H1 (cell line): Measurements from ENCODE around the gene CNGB1. TPM values are rescaled to one million over a fixed set of nuclear protein-coding genes. Genes with fewer than 3 reads are reported as not detected.

ENCODE experiments used
- ATF3 ChIP-seq: IDR thresholded peaks from 2 replicates; pipeline ENCODE4 v1.6.1; 2011; ENCODE audit warnings: low read depth, mild to moderate bottlenecking, low read length; ENCODE audit not compliant: insufficient read depth
- CHD7 ChIP-seq: fragments of 300-600 bp; sonication (generic); IDR thresholded peaks from 2 replicates; pipeline ENCODE4 v1.7.1; 2012; ENCODE audit warnings: low read length, moderate library complexity, mild to moderate bottlenecking, inconsistent platforms; ENCODE audit not compliant: insufficient replicate concordance
- HDAC2 ChIP-seq, 2 experiments: fragments of 300-600 bp in 1 of 2; sonication (generic) in 1 of 2; IDR thresholded peaks; 2 replicates each; pipeline ENCODE4 v1.6.1; 2011 to 2012; ENCODE audit warnings: low read depth in 2 of 2, low read length in 2 of 2, mild to moderate bottlenecking in 2 of 2, moderate library complexity in 2 of 2, borderline replicate concordance in 1 of 2, inconsistent platforms in 1 of 2
- KDM5A ChIP-seq: fragments of 200-600 bp; IDR thresholded peaks from 2 replicates; pipeline ENCODE4 v1.7.1; 2012; ENCODE audit warnings: mild to moderate bottlenecking, low read length, inconsistent platforms, mixed read lengths
- POLR2A ChIP-seq, 2 experiments: IDR thresholded peaks; 1 replicate in 1 of 2; 2 replicates in 1 of 2; pipeline ENCODE4 v1.6.1; 2011; ENCODE audit warnings: low read depth in 2 of 2, low read length in 2 of 2, mild to moderate bottlenecking in 2 of 2; ENCODE audit errors: control extremely low read depth in 1 of 2
- POLR2AphosphoS5 ChIP-seq: IDR thresholded peaks from 2 replicates; pipeline ENCODE4 v1.6.1; 2011; ENCODE audit warnings: low read depth, low read length
- RBBP5 ChIP-seq: IDR thresholded peaks from 2 replicates; pipeline ENCODE4 v1.7.1; 2012; ENCODE audit warnings: low read depth, mild to moderate bottlenecking, inconsistent platforms, low read length, moderate library complexity, borderline replicate concordance
- SAP30 ChIP-seq: fragments of 300-600 bp; sonication (generic); IDR thresholded peaks from 2 replicates; pipeline ENCODE4 v1.7.1; 2012; ENCODE audit warnings: low read length, moderate library complexity, mild to moderate bottlenecking, inconsistent platforms; ENCODE audit not compliant: insufficient read depth, insufficient replicate concordance
- USF2 ChIP-seq: IDR thresholded peaks from 2 replicates; pipeline ENCODE4 v1.6.1; 2011; ENCODE audit warnings: low read length, improper control_type of control experiment
- YY1 ChIP-seq: IDR thresholded peaks from 2 replicates; pipeline ENCODE4 v1.6.1; 2011; ENCODE audit warnings: low read depth, mild to moderate bottlenecking, low read length
- polyA plus RNA-seq, 7 experiments: library from polyadenylated mRNA; depleted of rRNA in 3 of 7; stranded (reverse) in 5 of 7; unstranded in 2 of 7; fragments of >200 nt in 5 of 7; fragments of 200-250 nt in 2 of 7; gene quantifications; 1 replicate in 5 of 7; 2 replicates in 1 of 7; 4 replicates in 1 of 7; pipeline versions ENCODE4 v1.2.1 to v1.2.3, GENCODE V29; 2011 to 2013; ENCODE audit warnings: missing spikeins in 2 of 7, mixed read lengths in 2 of 7
- total RNA-seq: library from RNA; stranded (reverse); fragmentation: NEBNext Ultra II Directional; extraction: Animal tissue kit (Norgen Biotek cat#: 25700); gene quantifications from 2 replicates; pipeline ENCODE4 v1.2.1, GENCODE V29; 2021

Gene CNGB1
- total and polyA plus RNA-seq, 2 of the 8 experiments (the other 6 are each of a cell fraction or from before 2014, with no cell fraction given): not detected

GRCh38 chr16:57966986-57967385 lies 3.9 kb downstream of the CNGB1 start (continued):
- TF ChIP-seq CHD7 (no peak), YY1 (no peak), KDM5A (no peak), SAP30 (no peak), POLR2A (IDR thresholded peaks at IDR 0.05; ENCODE audit: control extremely low read depth in 1 of 2, low read depth in 2 of 2, low read length in 2 of 2) (no peak), HDAC2 (IDR thresholded peaks at IDR 0.05; ENCODE audit: borderline replicate concordance in 1 of 2, low read depth in 2 of 2, low read length in 2 of 2) (no peak), ATF3 (no peak), USF2 (no peak), POLR2AphosphoS5 (no peak), RBBP5 (no peak)
